B cell (primary cell): ENCODE data around the gene RPS5.

Source experiments
- EZH2 ChIP-seq: IDR thresholded peaks from 2 replicates; pipeline ENCODE4 v1.6.1; 2012; ENCODE audit warnings: borderline replicate concordance, low read depth, mild to moderate bottlenecking, moderate library complexity, low read length; ENCODE audit not compliant: insufficient read depth, poor library complexity, severe bottlenecking
- TF ChIP-seq, protein P1 (sequence below): fragments of 200-600 bp; IDR thresholded peaks from one replicate; pipeline ENCODE4 v1.8.0; 2022; ENCODE audit warnings: antibody characterized with exemption, mild to moderate bottlenecking

DNA sequence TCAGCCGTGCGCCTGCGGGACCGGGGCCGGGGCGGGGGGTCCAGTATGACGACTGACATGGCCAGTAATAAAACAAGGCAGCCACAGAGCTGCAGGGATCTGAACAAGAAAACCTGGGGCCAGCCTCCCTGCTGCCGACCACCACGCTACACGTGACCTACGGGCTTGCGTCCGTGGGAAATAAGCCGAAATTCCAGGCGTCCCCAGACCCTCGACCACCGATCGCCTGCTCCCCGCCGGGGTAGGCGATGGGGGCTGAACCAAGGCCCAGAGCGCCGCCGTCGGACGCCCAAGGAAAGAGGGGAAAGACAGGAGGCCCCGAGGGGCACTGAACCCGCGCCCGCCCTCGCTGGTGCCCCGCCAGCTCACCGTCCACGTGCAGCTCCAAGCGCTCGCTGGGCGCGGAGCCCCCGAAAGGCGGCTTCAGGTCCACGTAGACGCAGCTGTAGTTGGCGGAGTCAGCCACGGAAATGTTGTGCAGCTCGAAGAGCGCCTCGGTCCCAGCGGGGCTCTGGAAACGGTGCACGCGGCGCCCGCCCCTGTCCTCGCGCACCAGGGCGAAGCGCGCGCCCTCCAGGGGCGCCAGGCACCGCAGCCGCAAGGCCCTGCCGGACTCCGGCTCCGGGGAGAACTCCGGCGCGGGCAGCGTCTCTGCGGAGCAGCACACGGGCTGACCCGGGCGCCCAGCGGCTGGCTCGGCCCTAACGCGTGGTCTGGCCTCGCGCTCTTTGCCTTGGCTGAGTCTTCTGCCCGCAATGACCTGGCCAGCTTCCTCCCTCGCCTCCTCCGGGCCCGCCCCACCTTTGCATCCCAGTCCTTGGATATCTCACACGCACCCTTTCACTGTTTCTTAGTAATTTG is 36.8 kb upstream of the RPS5 start:
- TF ChIP-seq, protein P1, sequence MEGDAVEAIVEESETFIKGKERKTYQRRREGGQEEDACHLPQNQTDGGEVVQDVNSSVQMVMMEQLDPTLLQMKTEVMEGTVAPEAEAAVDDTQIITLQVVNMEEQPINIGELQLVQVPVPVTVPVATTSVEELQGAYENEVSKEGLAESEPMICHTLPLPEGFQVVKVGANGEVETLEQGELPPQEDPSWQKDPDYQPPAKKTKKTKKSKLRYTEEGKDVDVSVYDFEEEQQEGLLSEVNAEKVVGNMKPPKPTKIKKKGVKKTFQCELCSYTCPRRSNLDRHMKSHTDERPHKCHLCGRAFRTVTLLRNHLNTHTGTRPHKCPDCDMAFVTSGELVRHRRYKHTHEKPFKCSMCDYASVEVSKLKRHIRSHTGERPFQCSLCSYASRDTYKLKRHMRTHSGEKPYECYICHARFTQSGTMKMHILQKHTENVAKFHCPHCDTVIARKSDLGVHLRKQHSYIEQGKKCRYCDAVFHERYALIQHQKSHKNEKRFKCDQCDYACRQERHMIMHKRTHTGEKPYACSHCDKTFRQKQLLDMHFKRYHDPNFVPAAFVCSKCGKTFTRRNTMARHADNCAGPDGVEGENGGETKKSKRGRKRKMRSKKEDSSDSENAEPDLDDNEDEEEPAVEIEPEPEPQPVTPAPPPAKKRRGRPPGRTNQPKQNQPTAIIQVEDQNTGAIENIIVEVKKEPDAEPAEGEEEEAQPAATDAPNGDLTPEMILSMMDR = no peak
- TF ChIP-seq EZH2 = no peak
